NCI-H82 (cell line): ENCODE data around the gene NAMPT.

ENCODE experiments used
- DNase-seq: peaks from one replicate; lab custom pipeline; 2025; lab: John Stamatoyannopoulos, UW

NAMPT gene

GRCh38 chr7:106273009-106273668, 11.6 kb downstream of the NAMPT start:
- DNase-seq: no peak

- no peak for DNase-seq
Observed at GRCh38 chr7:106270122-106270977, 14.4 kb downstream of the NAMPT start.

- no peak for DNase-seq
Observed at GRCh38 chr7:106269254-106269961, 15.4 kb downstream of the NAMPT start.

- no peak for DNase-seq
Observed at GRCh38 chr7:106265133-106265532, 19.6 kb downstream of the NAMPT start.

GRCh38 chr7:106262221-106262881, 22.4 kb downstream of the NAMPT start:
- no peak for DNase-seq

GRCh38 chr7:106260136-106260561, 24.6 kb downstream of the NAMPT start:
- DNase-seq: no peak

- no peak for DNase-seq
Observed at GRCh38 chr7:106258789-106259188, 26.0 kb downstream of the NAMPT start.

GRCh38 chr7:106257752-106258151, 27.0 kb downstream of the NAMPT start:
- DNase-seq: peak; percentile 12

GRCh38 chr7:106256144-106256543, 28.6 kb downstream of the NAMPT start:
- DNase-seq: no peak

GRCh38 chr7:106255246-106255645, 29.5 kb downstream of the NAMPT start:
- no peak for DNase-seq

GRCh38 chr7:106254525-106255116, 30.2 kb downstream of the NAMPT start:
- no peak for DNase-seq

GRCh38 chr7:106252568-106252967, 32.2 kb downstream of the NAMPT start:
- no peak for DNase-seq

GRCh38 chr7:106249488-106249887, 35.3 kb downstream of the NAMPT start:
- DNase-seq: no peak

GRCh38 chr7:106248600-106248999, 36.2 kb downstream of the NAMPT start:
- peak; percentile 87 for DNase-seq

- DNase-seq: peak; percentile 59
Observed at GRCh38 chr7:106247841-106248240, 36.9 kb downstream of the NAMPT start.

GRCh38 chr7:106246902-106247711, 37.7 kb downstream of the NAMPT start:
- DNase-seq: peak; percentile 31

- no peak for DNase-seq
Observed at GRCh38 chr7:106243893-106244292, 40.9 kb downstream of the NAMPT start.

GRCh38 chr7:106239406-106239805, 45.4 kb downstream of the NAMPT start:
- DNase-seq: no peak

- DNase-seq: no peak
Observed at GRCh38 chr7:106238830-106239229, 46.0 kb downstream of the NAMPT start.

GRCh38 chr7:106236065-106236464, 48.7 kb downstream of the NAMPT start:
- DNase-seq: no peak

- no peak for DNase-seq
Observed at GRCh38 chr7:106234425-106234824, 50.4 kb downstream of the NAMPT start.
